22Rv1 (cell line): ENCODE measurements around the gene MYL10.

Experiments
- CTCF ChIP-seq: fragments of 450-650 bp; IDR thresholded peaks from 2 replicates; pipeline ENCODE4 v1.5.1; 2017; ENCODE audit warnings: mild to moderate bottlenecking
- ZFX ChIP-seq: fragments of 450-650 bp; IDR thresholded peaks from 2 replicates; pipeline ENCODE4 v1.6.1; 2017; ENCODE audit warnings: antibody characterized with exemption, borderline replicate concordance

- no peak for TF ChIP-seq CTCF
- TF ChIP-seq ZFX = no peak
Measured at GRCh38 chr7:101602082-101602481, 27.0 kb downstream of the MYL10 start.
